Measurements from ENCODE around the gene GABRD. TPM values are rescaled to one million over a fixed set of nuclear protein-coding genes. Genes with fewer than 3 reads are reported as not detected.
A peak's percentile ranks its signal among the peaks of the same experiment; 100 is the strongest.

Gene GABRD
- total RNA-seq, 1 experiment from 2014 or later: not detected

DNA sequence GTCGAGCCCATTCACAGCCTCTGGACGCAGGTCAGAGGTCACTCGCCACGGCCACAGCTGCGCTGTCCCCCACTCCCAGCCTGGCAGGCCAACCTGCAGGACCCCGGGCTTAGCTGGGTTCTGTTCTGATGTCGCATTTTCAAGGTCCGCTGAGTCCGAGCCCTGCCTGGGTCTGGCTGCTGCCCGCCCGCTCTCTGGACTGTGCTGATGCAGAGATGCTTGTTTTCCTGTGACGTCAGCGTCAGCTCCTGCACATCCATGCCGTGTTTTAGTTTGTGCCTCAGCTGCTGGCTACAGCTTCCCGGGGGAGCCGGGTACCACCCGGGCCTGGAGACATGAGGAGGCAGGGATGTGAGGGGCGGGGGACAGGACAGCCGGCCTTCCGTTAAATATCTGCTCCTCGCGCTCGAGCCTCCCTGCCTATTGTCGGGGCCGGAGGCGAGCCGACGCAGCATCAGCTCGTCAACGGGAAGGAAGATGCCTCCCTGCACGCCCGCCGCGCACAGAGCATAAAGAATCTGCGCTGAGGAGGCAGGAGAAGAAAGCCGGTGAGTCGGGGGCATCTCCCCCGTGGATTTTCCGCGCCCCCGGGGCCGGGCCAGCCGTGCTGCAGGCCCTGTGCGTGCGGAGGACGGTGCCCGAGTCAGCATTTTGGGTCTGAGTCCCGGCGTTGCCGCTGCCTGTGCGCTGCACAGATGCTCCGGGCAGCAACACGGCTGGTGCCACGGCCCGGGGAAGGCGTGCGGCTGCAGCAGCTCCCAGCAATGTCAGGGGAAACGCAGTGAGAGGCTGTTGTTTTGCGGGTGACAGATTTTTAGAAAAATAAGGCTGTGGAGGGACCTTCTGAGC is 54.5 kb downstream of the GABRD start:
- no peak overlapping the region for H3K4me3 ChIP-seq

DNA sequence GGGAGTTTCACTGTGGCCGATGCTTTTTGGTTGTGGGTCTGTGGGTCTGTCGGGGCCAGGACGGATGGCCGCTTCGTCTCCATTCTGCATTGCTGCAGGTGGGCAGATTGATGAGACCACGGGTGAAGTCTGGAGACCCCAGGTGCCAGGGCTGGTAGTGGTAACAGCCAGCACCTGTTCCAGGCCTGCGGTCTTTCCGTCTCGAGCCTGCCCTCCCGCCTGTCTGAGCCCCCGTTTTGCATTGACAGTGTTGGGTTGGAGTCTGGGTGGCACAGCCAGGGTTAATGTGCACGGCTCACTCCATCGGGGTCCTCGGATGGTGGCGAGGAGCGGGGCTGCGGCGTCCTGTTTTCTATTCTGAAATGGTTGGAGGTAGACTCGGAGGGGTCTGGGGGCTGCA is 55.3 kb downstream of the GABRD start:
- Histone ChIP-seq H3K9me3 (replicated peaks) (peaks cover 10% of the 10 kb centered on the region), H3K4me3 (no peak overlapping the region), H3K4me1 (no peaks in the 10 kb centered on the region), H3K36me3 (no peaks in the 10 kb centered on the region), H3K27ac (no peak overlapping the region), H3K27me3 (peaks cover 42% of the 10 kb centered on the region)
- no peak for DNase-seq

More for the DNA sequence above, 54.5 kb downstream of the GABRD start:
- peaks cover 10% of the 10 kb centered on the region for H3K9me3 ChIP-seq (replicated peaks)
- H3K4me1 ChIP-seq: no peaks in the 10 kb centered on the region
- H3K27me3 ChIP-seq: peaks cover 44% of the 10 kb centered on the region
- DNase-seq: peak; percentile 67
- H3K36me3 ChIP-seq: no peaks in the 10 kb centered on the region
- H3K27ac ChIP-seq: no peak overlapping the region

DNA sequence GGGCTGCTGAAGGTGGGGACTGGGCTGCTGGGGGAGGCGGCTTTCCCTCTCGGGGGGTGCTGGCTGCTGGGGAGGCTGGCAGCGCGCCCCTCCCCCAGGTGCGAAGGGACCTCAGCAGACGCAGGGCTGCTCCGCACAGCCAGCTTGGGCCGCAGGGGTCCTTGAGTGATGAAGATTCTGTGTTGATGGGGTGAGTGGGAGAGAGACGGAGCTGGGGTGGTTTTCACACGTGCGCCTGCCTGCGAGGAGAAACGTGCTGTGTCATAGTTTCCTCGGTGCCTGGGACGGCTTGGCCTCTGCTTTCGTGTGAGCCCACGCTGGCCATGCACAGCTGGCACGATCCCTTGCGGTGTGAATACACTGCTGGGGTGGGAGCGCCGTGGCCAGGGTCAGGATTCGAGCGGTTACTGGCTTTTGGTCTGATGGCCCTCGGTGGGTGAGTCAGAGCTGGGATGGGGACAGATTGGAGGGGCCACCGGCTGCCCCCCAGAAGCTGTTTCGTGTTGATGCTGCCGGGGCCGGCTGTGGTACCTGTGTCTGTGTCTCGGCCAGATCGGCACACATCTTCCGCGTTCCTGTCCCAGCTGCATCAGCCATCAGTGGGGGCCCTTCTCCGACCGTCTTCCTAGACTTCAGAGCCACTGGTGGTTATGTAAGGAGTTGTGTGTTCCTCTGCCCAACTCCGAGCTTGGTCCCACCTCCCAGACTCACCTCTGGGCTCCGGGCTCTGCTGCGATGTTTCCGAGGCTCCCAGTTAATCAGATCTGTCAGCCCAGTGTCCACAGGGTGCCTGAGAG is 56.0 kb downstream of the GABRD start:
- H3K9me3 ChIP-seq (replicated peaks): peaks cover 10% of the 10 kb centered on the region
- no peak overlapping the region for H3K27ac ChIP-seq
- no peak for DNase-seq
- H3K4me3 ChIP-seq: no peak overlapping the region
- H3K36me3 ChIP-seq: no peaks in the 10 kb centered on the region
- H3K27me3 ChIP-seq: peaks cover 37% of the 10 kb centered on the region
- no peaks in the 10 kb centered on the region for H3K4me1 ChIP-seq

DNA sequence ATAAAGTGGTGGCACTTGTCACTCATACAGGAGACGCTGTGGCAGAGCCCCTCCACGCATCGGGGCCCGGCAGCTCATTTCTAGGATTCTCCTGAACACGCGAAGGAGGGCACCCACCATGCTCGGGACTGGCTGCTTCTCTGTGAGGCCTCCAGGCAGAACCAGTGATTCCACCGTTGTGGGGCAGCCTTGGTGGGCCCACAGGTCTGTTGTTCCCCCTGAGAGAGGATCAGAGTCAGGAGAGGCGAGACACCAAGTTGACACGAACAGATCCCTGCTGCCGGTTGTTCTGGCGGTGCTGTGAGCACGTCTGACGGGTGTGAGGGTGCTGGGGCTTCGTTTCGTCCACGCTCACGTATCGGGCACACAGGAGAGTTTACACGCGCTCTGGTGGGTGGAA is 57.7 kb downstream of the GABRD start:
- Histone ChIP-seq H3K36me3 (no peaks in the 10 kb centered on the region), H3K27me3 (peaks cover 31% of the 10 kb centered on the region), H3K4me1 (no peaks in the 10 kb centered on the region), H3K4me3 (no peak overlapping the region), H3K27ac (no peak overlapping the region), H3K9me3 (replicated peaks) (peaks cover 10% of the 10 kb centered on the region)
- no peak for DNase-seq

DNA sequence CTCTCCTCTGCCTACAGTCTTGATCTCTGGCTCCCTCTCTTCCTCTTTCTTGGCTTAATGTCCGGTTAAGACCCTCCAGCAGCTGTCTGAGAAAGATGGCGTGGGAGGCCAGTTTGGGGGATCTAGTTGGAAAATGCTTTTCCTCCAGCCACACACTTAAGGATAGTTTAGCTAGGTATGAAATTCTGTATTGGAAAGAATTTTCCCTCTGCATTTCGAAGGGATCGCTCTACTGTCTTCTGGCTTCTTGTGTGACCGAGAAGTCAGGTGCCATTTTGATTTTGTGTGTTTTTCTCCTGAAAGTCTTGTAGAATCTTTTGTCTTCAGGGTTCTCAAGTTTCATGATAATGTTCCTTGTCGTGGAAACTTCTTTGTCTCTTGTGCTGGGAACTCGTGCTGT is 59.0 kb downstream of the GABRD start:
- H3K9me3 ChIP-seq (replicated peaks): peaks cover 10% of the 10 kb centered on the region
- H3K27ac ChIP-seq: no peak overlapping the region
- no peak for DNase-seq
- H3K4me3 ChIP-seq: no peak overlapping the region
- H3K36me3 ChIP-seq: no peaks in the 10 kb centered on the region
- H3K4me1 ChIP-seq: no peaks in the 10 kb centered on the region
- H3K27me3 ChIP-seq: peaks cover 24% of the 10 kb centered on the region

DNA sequence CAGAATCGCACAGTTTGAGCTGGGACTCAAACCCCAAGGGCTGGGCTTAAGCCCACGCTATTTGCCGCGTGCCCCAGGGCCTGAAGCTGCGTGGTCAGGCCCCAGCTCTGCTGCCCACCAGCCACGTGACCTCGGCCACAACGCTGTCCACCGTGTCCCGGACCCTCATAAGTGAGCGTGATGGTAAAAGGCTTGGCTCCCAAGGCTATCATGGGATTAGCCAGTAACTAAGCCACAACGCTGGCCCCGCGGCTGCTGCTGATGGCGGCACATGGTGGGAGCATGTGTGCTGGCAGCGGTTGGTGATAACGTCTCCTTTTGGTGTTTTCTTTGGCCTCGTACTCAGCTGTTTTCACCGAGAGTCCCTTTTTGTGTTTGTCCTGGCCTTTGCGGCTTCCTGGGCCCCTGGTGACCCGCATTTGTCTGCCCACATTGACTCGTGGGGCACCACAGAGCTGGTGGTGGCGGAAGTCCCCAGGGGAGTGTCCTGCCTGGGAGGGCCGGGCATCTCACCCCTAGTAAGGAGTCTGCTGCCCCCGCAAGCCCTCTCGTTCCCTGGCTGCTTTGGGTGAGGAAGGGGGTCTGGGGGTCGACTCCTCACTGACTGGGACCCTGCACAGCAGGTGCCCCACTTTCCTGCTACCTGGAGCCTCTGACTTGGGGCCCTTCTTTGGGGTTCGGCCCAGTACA is 60.4 kb downstream of the GABRD start:
- peaks cover 10% of the 10 kb centered on the region for H3K9me3 ChIP-seq (replicated peaks)
- no peak overlapping the region for H3K27ac ChIP-seq
- H3K4me3 ChIP-seq: no peak overlapping the region
- H3K36me3 ChIP-seq: no peaks in the 10 kb centered on the region
- no peaks in the 10 kb centered on the region for H3K4me1 ChIP-seq
- H3K27me3 ChIP-seq: peaks cover 12% of the 10 kb centered on the region
- DNase-seq: no peak

DNA sequence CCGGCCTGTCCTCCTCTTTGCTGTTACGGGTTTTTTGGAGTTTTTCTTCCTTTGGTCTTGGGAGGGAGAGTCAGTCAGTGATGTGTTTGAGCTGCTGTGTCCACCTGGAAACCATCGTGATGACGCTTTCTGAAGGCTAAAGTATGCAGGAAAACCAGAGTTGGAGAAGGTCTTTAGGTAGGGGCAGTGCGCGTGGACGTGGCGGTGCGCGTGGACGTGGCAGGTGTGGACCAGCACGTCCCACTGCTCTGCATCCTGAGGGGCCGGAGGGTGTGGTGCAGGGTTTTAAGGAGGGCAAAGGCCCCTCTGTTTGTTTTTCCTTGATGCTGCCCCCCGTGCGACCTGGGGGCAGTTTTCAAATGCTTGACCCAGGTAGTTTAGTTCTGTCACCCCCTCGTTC is 61.0 kb downstream of the GABRD start:
- DNase-seq: no peak
- H3K27me3 ChIP-seq: peaks cover 10% of the 10 kb centered on the region
- H3K4me3 ChIP-seq: no peak overlapping the region
- no peaks in the 10 kb centered on the region for H3K4me1 ChIP-seq
- H3K9me3 ChIP-seq (replicated peaks): peaks cover 10% of the 10 kb centered on the region
- no peak overlapping the region for H3K27ac ChIP-seq
- no peaks in the 10 kb centered on the region for H3K36me3 ChIP-seq

Other genes with a start within 250 kb of the GABRD start
- gene NADK, start 240.9 kb upstream of the GABRD start, total RNA-seq (2014; rRNA removed; shearing (Covaris generic)): 65.2 and 74.6 TPM in 2 replicates
- 167 and 184 TPM in 2 replicates for gene GNB1, start 128.3 kb upstream of the GABRD start, total RNA-seq (2014; rRNA removed; shearing (Covaris generic))
- gene CALML6, start 104.1 kb upstream of the GABRD start, total RNA-seq (2014; rRNA removed; shearing (Covaris generic)): 0.12 and 0.20 TPM in 2 replicates
- gene TMEM52, start 100.1 kb upstream of the GABRD start, total RNA-seq (2014; rRNA removed; shearing (Covaris generic)): 0.61 and 1.0 TPM in 2 replicates
- gene CFAP74, start 15.6 kb upstream of the GABRD start, total RNA-seq (2014; rRNA removed; shearing (Covaris generic)): not detected in 2 replicates
- gene PRKCZ, start 31.1 kb downstream of the GABRD start, total RNA-seq (2014; rRNA removed; shearing (Covaris generic)): 0.56 and 0.83 TPM in 2 replicates
- 58.0 and 61.7 TPM in 2 replicates for gene FAAP20, start 175.4 kb downstream of the GABRD start, total RNA-seq (2014; rRNA removed; shearing (Covaris generic))
- gene SKI, start 209.0 kb downstream of the GABRD start, total RNA-seq (2014; rRNA removed; shearing (Covaris generic)): 12.8 and 13.1 TPM in 2 replicates